Skeletal muscle cell (primary cell): ENCODE data around the gene SLC39A2.

ENCODE experiments used
- DNase-seq: peaks from one replicate; pipeline ENCODE4 v3.0.0-alpha.2; 2010; ENCODE audit warnings: low read depth
- H3K4me3 ChIP-seq: 2 replicates; pipeline ENCODE4 v1.5.1; 2011; ENCODE audit warnings: low read depth, mild to moderate bottlenecking, control low read depth, low read length, moderate library complexity

Gene SLC39A2

GRCh38 chr14:21023174-21023573, 24.1 kb downstream of the SLC39A2 start:
- no peak overlapping the region for H3K4me3 ChIP-seq
- no peak for DNase-seq

- H3K4me3 ChIP-seq = peak overlapping the region; percentile 51
- DNase-seq = no peak
Measured at GRCh38 chr14:21023817-21024584, 24.9 kb downstream of the SLC39A2 start.

GRCh38 chr14:21024585-21025370, 25.7 kb downstream of the SLC39A2 start, which contains the start of gene NDRG2:
TSS of gene NDRG2 (minus strand) at chr14:21025061. CDS start at chr14:21023315, 1,746 bp downstream.
- H3K4me3 ChIP-seq = peak within 1 kb of the TSS; percentile 51
- no peak for DNase-seq

- peak overlapping the region; percentile 51 for H3K4me3 ChIP-seq
- DNase-seq = no peak
Measured at GRCh38 chr14:21025371-21026273, 26.5 kb downstream of the SLC39A2 start.

- no peak for DNase-seq
- no peak overlapping the region for H3K4me3 ChIP-seq
Measured at GRCh38 chr14:21026274-21026987, 27.3 kb downstream of the SLC39A2 start.

- H3K4me3 ChIP-seq = no peak overlapping the region
- DNase-seq = no peak
Measured at GRCh38 chr14:21026988-21027315, 27.9 kb downstream of the SLC39A2 start.

GRCh38 chr14:21029917-21030316, 30.8 kb downstream of the SLC39A2 start, which contains the start of gene TPPP2:
TSS of gene TPPP2 (plus strand) at chr14:21030217. CDS start at chr14:21030582, 365 bp downstream.
- H3K4me3 ChIP-seq = no peak within 1 kb of the TSS
- no peak for DNase-seq

- H3K4me3 ChIP-seq = no peak overlapping the region
- no peak for DNase-seq
Measured at GRCh38 chr14:21030531-21030930, 31.4 kb downstream of the SLC39A2 start.

GRCh38 chr14:21032326-21033132, 33.4 kb downstream of the SLC39A2 start:
- no peak overlapping the region for H3K4me3 ChIP-seq
- no peak for DNase-seq

GRCh38 chr14:21033133-21033698, 34.1 kb downstream of the SLC39A2 start:
- no peak for DNase-seq
- no peak overlapping the region for H3K4me3 ChIP-seq

- no peak for DNase-seq
- H3K4me3 ChIP-seq = no peak within 1 kb of the TSS
Measured at GRCh38 chr14:21034707-21035106, 35.6 kb downstream of the SLC39A2 start, which contains the start of gene RNASE13. TSS of gene RNASE13 (minus strand) at chr14:21034807. CDS start at chr14:21034288, 519 bp downstream.

- H3K4me3 ChIP-seq = no peak overlapping the region
- DNase-seq = no peak
Measured at GRCh38 chr14:21036751-21037150, 37.7 kb downstream of the SLC39A2 start.

GRCh38 chr14:21037156-21037555, 38.1 kb downstream of the SLC39A2 start:
- no peak for DNase-seq
- no peak overlapping the region for H3K4me3 ChIP-seq

GRCh38 chr14:21038441-21039422, 39.6 kb downstream of the SLC39A2 start:
- H3K4me3 ChIP-seq = no peak overlapping the region
- DNase-seq = peak; percentile 54

- no peak overlapping the region for H3K4me3 ChIP-seq
- DNase-seq = no peak
Measured at GRCh38 chr14:21039585-21040369, 40.7 kb downstream of the SLC39A2 start.

GRCh38 chr14:21040370-21040925, 41.4 kb downstream of the SLC39A2 start:
- DNase-seq = no peak
- H3K4me3 ChIP-seq = no peak overlapping the region
